NCI-H524 treated with DMSO at 0.1 percent for 48 hours (cell line): ENCODE data around the gene AFP.
A peak's percentile ranks its signal among the peaks of the same experiment; 100 is the strongest.

Source experiments
- DNase-seq: peaks from one replicate; lab custom pipeline; 2025; lab: John Stamatoyannopoulos, UW

The AFP gene

GRCh38 chr4:73438582-73439215, 2.7 kb downstream of the AFP start:
- no peak for DNase-seq

- DNase-seq, result no peak
Observed at GRCh38 chr4:73439445-73439844, 3.4 kb downstream of the AFP start.

DNA sequence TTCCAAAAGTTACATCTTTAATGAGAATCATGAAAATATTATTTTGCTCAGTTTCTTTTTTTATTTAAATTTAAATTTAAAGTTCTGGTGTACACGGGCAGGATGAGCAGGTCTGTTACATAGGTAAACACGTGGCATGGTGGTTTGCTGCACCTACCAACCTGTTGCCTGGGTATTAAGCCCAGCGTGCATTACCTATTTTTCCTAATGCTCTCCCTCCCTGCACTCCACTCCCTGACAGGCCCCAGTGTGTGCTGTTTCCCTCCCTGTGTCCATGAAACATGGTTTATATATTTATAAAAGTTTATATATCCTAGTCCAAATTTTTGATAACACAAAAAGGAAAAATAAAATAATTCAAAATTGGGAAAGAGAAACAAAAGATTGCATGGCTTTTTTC, 4.0 kb downstream of the AFP start:
- DNase-seq, result no peak

GRCh38 chr4:73440653-73441052, 4.6 kb downstream of the AFP start:
- DNase-seq, result no peak

GRCh38 chr4:73442275-73442674, 6.3 kb downstream of the AFP start:
- no peak for DNase-seq

- no peak for DNase-seq
Observed at GRCh38 chr4:73443224-73443623, 7.2 kb downstream of the AFP start.

DNA sequence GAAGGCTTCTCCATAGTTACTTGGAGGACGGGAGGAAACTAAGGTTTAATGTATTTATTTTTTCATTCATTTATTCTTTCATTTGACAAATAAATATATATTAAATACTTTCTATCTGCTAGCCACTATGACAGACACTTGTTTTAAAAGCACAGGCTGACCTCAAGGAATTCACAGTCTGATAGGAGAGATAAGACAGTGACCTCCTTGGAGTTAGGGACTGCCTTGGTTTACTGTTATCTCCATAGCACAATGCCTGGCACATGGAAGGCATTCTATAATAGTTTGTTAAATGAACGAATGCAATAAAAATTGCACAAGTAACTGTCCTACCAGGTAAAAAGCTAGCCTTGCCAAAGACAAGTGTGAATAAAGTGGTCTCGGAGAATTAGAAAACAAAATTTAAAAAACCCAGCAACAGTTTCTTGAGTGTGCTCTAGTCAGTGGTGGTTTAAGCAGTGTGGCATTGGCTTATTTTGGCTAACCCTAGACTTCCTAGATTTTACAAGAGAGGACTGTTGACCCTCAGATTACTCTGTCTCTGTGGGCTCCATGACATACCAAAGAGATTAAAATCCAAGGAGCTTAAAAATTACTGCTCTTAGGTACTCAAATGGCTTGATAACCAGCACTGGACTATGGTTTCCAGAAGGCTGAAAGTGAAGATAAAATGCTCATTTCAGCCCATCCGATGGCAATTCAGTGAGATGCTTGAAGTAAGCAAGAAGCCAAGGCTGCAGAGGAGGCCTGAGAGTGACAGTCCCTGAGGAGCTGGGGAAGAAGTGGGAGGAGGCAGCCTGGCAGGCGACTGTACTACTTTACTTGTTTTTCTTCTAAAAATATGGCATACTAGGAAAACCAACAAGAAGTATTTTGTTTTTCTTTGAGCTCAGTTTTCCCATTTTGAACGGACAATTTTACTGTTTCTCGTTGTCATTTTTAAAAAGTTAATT, 9.6 kb downstream of the AFP start:
- no peak for DNase-seq

GRCh38 chr4:73446336-73446938, 10.4 kb downstream of the AFP start:
- DNase-seq, result peak; percentile 46

GRCh38 chr4:73447671-73448070, 11.7 kb downstream of the AFP start:
- no peak for DNase-seq

DNA sequence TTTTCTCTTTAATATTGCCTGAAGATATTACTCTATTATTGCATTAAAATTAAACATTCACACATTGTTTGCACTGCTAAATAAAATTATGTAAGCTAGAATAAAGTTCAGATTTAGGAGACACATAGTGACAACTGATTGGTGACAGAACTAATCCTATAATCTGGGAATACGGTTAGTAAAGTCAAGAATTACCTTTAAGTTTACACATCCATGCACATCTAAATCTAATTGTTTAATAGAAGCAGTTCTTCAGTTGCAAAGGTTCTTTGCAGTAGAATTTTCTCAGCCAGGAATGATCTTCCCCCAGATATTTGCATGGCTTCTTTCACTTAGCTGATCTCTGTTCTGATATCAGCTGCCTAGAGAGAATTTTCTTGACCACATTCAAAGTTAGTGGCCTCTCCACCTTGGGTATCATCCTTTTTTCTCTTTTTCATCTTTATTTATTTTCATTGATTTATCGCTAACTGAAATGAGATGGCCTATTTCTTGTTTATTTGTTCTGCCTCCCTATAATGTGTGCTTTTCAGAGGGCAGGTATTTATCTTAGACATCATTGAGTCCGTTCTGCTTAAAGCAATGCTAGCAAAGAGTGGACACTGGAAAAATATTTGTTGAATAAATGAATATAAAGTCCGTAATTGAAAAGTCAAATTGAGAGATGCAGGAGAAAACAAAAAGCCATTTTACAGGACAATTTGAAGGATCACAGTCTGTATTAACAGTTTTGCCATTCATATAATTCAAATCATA, 12.6 kb downstream of the AFP start:
- no peak for DNase-seq

DNA sequence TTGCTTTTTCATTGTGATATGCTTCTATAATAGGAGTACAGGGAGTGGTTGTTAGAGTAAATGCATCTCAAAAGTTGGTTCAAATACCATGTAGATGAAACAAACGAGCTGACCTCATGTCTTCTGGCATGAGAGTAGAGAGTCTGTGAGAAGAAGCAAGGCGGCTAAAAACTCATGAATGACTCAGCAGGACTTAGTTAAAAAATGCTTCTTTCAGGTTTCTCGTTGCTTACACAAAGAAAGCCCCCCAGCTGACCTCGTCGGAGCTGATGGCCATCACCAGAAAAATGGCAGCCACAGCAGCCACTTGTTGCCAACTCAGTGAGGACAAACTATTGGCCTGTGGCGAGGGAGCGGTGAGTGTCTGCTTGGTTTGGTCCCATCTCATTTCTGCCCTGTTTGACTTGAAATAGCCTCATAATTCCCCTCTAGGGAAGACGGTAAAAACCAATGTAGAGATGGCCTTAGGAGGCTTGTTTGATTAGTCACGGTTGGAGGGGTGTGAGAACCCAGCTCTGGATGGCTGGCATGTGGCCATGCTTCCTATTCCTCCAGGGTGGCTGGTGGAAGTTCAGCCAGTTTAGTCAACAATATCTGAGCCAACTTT, 14.5 kb downstream of the AFP start:
- DNase-seq, result no peak

GRCh38 chr4:73451404-73451803, 15.4 kb downstream of the AFP start:
- peak; percentile 50 for DNase-seq

- peak; percentile 75 for DNase-seq
Observed at GRCh38 chr4:73451981-73452747, 16.1 kb downstream of the AFP start.

GRCh38 chr4:73452953-73453700, 17.1 kb downstream of the AFP start:
- no peak for DNase-seq

DNA sequence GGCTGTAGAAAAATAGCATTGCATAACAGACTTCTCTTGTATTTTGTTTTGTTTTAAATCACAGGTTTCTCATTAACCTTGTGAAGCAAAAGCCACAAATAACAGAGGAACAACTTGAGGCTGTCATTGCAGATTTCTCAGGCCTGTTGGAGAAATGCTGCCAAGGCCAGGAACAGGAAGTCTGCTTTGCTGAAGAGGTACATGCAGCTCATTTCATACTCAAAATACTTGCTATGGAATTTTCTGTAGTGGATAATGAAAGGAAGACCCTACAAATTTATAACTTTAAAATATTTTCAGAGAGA, 17.6 kb downstream of the AFP start:
- DNase-seq, result no peak

DNA sequence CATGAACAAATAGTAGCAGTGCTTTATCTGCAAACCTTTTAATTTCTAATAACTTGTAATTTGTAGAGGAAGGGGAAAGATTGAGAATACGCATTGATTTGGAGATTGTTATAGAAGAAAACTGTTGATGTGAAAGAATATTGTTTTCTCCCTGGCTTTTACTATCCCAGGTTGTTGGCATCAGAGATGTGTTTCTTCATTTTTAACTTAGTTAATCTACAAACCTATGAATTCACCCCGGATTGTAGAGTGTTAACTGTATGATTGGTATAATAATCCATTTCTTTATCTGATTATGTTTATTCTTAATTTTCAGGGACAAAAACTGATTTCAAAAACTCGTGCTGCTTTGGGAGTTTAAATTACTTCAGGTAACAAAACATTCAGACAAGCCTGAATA, 18.9 kb downstream of the AFP start:
- no peak for DNase-seq

DNA sequence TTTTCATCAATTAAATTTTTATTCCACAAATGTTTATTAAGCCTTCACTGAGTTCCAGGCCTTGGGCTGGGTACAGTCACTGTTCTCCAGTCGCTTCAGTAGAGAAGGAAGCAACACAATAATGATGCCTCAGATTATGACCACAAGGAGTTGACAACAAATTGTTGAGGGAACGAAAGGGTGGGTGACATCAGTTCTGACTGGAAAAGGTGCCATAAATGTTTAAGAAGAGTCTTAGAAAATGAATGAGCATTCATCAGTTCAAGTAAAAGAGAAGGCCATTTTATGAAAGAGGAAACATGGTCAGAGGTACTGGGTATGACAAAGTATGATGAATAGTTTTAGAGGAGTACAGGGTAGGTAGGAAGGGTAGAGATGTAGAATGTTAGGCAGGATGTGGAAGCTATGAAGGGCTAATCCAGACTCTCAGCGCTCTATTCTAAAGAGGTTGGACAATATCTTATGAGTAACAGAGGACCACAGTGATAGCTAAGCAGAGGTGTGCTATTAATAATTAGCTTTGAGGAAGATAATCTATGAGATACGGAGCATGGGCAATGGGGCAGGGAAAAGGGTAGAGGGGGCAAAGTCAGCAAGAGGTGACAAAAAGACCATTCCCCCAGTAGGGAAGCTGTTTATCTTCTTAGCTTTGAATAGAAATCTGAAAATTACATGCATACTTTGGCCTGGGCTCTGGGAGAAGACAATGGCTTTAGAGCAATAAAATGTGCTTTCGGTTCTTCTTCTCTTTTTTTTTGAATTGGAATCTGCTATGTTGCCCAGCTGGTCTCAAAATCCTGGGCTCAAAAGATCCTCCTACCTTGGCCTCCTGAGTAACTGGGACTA, 20.4 kb downstream of the AFP start:
- DNase-seq, result no peak

DNA sequence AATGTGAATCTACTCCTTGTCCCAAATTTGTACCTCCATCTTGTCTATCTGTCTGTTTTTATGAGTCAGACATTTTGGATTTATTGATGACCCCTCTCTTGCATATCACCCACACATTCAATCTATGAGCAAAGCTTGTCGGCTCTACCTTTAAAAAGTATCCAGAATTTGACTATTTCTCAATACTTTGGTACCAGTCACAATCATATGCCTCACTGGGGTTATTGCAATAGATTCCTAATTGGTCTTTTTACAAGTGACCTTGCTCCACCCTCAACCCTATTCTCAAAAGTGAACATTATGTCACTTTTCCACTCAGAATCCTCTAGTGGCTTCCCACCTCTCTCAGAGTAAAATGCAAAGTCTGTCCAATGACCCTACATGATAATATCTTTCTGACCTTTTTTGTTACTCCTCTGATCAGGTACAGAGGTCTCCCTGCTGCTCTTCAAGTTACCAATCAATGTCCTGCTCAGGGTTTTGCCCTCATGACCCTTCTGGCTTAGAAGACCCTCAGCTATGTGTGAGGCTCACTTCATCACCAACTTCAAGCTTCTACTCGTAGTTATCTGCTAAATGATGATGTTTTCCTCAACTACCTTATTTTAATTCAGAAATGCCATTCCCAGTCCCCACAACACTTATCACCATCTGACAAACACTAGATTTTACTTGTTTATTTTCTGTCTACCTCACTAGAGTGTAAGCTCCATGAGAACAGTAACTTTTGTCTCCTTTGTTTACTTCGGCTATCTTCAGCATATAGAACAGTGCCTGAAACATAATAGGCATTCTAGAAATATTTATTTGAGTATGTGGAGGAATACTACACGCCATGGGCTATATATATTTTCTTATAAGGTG, 22.4 kb downstream of the AFP start:
- DNase-seq, result no peak

DNA sequence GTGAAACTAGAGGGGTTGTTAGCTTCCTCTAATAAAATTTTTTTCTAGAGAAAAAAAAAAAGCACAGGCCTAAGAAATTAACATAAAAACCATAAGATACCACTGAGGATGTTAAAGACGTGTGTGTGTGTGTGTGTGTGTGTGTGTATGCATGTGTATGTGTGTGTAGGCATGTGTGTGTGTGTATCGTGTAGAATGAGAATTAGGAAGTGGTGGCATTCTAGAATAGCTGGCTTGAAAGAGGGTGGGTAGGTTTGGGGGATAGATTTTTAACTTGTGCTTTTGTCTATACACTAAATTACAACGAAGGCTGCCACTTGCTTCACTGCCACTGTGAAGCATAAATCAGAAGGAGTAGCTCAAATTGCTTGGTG, 23.0 kb downstream of the AFP start:
- DNase-seq, result no peak
